GM19193 (cell line): ENCODE data around the gene RALB.

Experiments used
- POLR2A ChIP-seq: IDR thresholded peaks from 4 replicates; pipeline ENCODE4 v1.6.1; 2011; ENCODE audit not compliant: insufficient read depth, insufficient read length; ENCODE audit errors: extremely low read depth

The RALB gene

GRCh38 chr2:120287183-120288015, 34.7 kb downstream of the RALB start:
- TF ChIP-seq POLR2A = peak; percentile 38

DNA sequence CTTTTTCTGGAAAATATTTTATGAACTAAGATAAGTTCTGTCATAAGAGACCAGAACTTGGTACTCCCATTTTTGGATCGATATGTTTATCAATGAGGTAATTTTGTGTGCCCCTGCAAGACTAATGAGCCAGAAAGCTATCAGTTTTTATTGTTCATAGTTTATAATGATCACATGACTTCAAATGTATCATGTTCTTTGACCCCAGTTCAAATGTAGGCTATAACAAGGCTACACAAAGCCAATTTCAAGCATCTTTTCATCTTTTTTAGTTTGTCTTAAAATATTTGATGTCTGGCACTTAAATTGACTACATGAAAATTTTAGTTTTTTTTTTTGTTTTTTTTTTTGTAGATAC, 35.3 kb downstream of the RALB start:
- no peak for TF ChIP-seq POLR2A

GRCh38 chr2:120289221-120289906, 36.7 kb downstream of the RALB start:
- no peak for TF ChIP-seq POLR2A

DNA sequence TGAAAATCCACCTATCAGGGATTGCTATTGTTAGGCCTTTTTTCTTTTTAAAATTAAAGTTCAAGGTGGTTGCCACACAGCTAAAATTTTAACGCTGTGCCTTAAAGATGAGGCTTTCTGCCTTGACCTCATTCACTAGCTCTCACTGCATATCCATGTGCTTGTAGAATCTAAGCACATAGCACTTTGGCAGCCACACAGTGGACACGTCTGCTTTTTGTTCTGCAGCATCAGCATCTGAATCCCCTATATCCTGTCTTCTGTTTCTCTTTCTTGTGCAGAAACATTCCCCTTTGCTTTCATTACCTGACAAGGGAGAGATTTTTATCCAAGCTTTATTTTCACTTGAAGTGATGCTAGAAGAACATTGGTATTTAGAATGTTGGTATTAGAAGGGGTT, 38.1 kb downstream of the RALB start:
- no peak for TF ChIP-seq POLR2A

DNA sequence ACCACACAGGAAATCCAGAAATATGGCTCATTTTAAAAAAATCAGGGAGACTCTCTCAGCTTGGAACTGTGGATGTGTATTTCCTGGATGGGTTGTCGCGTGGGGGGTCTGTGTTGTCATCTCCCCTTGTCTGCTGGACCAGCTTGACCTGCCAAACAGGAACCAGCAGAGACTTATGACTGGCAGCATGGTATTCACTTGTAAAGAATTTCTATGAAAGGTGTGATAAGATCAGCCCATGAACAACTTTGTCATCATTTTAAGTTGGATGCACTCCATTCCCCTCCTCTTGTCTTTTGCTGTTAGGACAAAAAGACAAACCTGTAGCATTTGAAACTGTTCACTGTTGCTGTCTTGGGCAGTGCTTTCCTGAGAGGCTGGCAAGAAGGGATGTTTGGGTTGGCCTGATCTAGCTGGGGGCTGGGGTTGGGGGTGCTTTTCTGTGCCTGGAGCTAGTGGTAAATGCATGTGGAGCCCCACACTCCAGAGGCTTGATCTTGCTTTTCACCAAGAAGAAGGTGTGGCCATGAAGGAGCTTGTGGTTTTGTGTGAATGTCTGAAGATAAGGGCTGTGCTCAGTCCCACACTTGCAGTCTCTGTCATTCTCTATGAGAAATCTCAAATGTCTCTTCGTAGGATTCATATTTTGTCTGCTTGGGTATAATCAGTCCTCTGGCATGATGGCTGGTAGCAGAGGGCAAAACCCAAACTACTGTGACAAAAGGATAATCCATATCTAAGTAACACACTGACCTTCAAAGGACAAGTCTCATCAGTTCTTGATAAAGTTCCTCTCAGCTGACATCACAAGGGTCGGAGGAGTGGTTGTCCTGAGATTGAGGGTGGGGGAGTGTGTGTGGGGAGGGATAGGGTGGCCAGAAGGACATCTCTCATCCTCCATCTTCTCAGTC, 39.0 kb downstream of the RALB start:
- no peak for TF ChIP-seq POLR2A

DNA sequence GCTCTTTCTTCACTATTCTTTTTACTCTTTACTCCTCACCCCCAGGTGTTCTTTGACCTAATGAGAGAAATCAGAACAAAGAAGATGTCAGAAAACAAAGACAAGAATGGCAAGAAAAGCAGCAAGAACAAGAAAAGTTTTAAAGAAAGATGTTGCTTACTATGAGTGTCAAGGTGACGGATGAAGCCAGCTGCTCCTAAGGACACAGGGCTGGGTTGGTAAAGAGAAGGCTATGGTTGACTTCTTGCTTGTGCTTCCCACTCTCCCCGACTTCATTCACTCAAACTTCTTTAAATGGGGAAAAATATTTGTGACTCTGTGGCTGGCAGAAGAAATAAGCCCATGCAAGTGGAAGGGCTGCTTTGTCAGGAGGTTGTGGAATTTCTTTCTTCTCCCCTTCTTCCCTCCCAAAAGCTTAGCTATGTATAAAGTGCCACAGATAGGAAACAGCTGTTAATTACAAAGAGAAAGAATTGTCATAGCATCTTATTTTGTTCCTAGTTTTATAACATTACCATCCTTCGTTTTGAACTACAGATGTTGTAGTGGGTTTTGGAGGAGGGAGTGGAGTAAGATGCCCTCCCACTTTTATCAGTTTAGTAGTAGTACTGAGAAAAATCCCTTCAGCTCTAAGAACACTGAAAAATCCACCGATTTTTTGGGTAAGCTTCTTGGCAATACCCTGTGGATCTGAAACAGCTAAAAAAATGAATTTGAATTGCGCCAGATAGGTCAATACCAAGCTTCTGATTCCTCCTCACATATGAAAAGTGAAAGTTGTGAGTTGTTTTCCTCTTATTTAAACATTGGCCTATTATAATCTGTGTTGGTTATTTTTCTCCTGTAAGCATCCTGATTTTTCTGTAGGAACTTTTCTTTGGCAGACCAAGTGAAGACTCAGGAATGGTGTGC, 40.7 kb downstream of the RALB start:
- TF ChIP-seq POLR2A = no peak

DNA sequence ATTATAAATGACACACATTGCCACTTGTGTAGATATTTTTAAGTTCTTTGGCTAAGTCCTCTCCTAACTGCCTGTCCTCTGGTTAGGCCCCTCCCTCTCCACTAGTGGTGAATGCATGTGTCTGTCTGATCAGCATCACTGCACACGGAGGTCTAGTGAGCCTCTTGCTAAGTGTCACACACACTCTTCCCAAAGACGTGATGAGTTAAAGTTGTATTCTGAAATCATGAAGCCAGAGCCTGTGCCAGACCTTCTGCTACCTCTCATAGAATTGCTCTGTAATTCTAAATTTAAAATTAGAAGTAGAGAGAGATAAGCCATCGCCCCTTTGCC, 41.3 kb downstream of the RALB start:
- TF ChIP-seq POLR2A = no peak

GRCh38 chr2:120298173-120298835, 45.7 kb downstream of the RALB start:
- no peak for TF ChIP-seq POLR2A

- no peak for TF ChIP-seq POLR2A
Measured at GRCh38 chr2:120299004-120299403, 46.4 kb downstream of the RALB start.

DNA sequence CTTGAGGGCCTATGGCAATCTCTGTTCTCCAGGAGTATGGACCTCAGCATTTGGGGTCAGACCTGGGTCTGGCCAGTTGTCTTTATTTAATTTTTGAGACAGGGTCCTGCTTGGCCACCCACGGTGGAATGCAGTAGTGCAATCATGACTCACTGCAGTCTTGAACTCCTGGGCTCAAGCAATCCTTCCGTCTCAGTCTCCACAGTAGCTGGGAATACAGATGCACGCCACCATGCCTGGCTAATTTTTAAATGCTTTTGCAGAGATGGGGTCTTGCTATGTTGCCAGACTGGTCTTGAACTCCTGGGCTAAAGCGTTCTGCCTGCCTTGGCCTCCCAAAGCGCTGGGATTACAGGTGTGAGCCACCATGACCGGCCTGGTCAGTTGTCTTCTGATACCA, 46.9 kb downstream of the RALB start:
- TF ChIP-seq POLR2A = no peak

DNA sequence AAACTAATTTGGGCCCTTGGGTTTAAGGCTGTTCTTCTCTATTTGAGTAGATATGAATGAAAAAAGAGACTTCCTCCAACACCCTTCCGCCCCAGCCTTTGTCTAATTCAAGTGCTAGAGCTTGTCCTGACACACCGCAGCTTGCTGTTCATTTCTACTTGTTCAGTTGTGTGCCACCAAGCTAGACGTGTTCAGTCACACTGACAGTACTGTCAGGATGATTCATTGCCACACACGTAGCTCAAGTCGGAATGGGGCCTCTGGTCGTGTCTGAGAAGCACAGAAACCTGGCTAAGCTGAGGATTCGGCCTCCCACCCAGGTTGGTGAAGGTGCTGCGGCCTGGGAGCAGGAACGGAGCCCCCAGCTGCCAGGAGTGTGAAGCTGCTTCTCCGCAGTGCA, 47.7 kb downstream of the RALB start:
- TF ChIP-seq POLR2A = no peak

GRCh38 chr2:120301284-120301683, 48.6 kb downstream of the RALB start:
- no peak for TF ChIP-seq POLR2A

GRCh38 chr2:120302301-120302700, 49.6 kb downstream of the RALB start:
- no peak for TF ChIP-seq POLR2A

- no peak for TF ChIP-seq POLR2A
Measured at GRCh38 chr2:120303177-120303576, 50.5 kb downstream of the RALB start.
